KBM-7 (cell line): ENCODE data around the gene PLCG1.

Source experiments
- DNase-seq: peaks from one replicate; pipeline ENCODE4 v3.0.0-alpha.2; 2015
- in situ Hi-C: fragments of 300-500 bp; cut with MboI; formaldehyde crosslinking; loops from 2 replicates; pipeline ENCODE4 v1.14.3; 2020; ENCODE audit warnings: low sequenced_read_pairs, low pct_unique_long_range_greater_than_20kb, mixed read lengths

The PLCG1 gene

DNA sequence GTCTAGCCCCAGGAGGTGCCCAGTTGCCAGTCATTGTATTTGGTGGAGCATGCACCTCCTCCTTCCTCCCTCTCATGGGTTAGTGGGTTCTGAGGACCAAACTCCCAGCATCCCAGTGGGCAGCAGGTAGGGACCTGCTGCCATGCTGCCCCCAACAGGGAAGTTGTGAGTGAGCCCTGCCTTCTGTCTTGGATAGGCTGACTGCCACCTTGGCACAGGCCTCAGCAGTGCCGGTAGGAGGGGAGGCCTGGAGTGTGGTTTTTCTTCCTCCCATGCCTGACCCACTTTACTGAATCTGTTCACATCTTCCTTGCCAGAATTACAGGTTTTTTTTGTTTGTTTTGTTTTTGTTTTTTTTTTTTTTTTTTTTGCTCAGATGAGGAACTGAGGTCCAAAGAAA lies 24.5 kb downstream of the PLCG1 start:
- in situ Hi-C loops = no loop called here
- DNase-seq = no peak

DNA sequence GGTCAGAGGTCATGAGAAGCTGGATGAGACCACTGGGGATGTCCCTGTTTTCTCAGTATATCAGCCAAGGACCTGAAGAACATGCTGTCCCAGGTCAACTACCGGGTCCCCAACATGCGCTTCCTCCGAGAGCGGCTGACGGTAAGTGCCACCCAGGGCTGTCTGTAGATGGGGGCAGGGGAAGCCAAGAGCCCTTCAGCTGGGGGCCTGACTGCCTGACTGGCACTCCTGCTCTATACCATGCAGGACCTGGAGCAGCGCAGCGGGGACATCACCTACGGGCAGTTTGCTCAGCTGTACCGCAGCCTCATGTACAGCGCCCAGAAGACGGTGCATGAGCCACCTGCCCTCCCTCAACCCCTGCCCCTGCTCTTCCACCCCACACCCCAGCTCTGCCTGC lies 25.1 kb downstream of the PLCG1 start:
- in situ Hi-C loops = no loop called here
- no peak for DNase-seq

DNA sequence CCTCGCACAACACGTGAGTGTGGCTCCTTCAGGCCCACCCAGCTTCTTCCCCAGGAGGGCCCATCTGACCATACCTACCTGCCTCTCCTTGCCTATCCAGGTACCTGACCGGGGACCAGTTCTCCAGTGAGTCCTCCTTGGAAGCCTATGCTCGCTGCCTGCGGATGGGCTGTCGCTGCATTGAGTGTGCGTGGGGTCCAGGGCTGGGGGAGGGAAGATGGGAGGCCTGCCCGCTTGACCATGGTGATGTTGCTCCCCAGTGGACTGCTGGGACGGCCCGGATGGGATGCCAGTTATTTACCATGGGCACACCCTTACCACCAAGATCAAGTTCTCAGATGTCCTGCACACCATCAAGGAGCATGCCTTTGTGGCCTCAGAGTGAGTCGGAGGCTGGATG lies 26.5 kb downstream of the PLCG1 start:
- in situ Hi-C loops = no loop called here
- no peak for DNase-seq

DNA sequence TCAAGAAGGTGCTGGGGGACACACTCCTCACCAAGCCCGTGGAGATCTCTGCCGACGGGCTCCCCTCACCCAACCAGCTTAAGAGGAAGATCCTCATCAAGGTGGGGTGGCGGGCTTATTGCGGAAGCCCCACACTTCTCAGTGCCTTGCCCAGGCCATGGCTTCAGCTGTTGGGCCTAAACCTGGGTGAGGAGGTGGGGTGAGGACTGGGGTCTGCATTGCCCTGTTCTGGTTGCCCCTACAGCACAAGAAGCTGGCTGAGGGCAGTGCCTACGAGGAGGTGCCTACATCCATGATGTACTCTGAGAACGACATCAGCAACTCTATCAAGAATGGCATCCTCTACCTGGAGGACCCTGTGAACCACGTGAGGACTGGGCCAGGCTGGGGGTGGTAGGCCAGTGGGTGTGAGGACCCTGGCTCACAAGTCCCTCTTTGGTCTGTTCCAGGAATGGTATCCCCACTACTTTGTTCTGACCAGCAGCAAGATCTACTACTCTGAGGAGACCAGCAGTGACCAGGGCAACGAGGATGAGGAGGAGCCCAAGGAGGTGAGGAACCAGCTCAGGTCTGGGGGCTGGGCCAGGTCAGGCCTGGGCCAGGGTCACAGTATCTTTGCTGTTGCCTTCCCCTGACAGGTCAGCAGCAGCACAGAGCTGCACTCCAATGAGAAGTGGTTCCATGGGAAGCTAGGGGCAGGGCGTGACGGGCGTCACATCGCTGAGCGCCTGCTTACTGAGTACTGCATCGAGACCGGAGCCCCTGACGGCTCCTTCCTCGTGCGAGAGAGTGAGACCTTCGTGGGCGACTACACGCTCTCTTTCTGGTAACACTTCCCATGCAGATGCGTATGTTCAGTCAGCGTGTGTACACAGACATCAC lies 27.9 kb downstream of the PLCG1 start:
- DNase-seq = no peak
- in situ Hi-C loops = no loop called here

DNA sequence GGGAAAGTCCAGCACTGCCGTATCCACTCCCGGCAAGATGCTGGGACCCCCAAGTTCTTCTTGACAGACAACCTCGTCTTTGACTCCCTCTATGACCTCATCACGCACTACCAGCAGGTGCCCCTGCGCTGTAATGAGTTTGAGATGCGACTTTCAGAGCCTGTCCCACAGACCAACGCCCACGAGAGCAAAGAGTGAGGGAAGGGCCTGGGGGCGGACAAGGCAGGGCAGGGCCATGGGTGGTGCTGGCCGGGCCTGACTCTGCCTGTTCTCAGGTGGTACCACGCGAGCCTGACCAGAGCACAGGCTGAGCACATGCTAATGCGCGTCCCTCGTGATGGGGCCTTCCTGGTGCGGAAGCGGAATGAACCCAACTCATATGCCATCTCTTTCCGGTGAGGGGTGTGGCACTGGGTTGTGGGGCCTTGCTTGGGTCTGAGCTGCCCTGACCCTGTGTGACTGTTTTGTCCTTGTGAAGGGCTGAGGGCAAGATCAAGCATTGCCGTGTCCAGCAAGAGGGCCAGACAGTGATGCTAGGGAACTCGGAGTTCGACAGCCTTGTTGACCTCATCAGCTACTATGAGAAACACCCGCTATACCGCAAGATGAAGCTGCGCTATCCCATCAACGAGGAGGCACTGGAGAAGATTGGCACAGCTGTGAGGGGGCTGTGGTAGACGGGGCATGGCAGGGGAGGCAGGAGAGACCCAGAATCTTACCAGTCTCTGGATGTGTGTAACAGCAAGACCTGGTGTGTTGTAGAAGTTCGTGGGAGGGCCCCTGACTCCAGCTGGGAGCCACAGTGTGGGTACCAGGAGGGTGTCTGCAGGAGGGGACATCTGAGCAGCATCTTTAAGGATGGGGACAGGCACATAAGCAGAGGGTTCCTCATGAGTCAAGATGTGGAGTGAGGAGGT lies 29.1 kb downstream of the PLCG1 start:
- in situ Hi-C loops = no loop called here
- no peak for DNase-seq

DNA sequence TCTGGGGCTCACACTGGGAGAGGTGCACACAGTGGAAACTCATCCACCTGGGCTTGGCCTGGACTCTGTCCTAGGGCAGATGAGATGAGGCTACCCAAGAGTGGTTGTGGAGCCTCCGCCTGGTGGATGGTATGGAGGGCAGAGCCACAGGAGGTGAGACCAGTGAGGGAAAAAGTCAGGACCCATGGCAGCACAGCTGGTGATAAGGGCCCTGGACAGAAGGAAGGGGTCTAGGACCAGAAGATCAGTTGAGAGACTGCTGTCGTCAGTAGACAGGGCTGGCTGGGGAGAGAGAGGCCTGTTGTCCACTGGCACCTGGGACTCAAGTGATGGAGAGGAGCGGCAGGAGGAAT lies 29.8 kb downstream of the PLCG1 start:
- in situ Hi-C loops = no loop called here
- DNase-seq = no peak

DNA sequence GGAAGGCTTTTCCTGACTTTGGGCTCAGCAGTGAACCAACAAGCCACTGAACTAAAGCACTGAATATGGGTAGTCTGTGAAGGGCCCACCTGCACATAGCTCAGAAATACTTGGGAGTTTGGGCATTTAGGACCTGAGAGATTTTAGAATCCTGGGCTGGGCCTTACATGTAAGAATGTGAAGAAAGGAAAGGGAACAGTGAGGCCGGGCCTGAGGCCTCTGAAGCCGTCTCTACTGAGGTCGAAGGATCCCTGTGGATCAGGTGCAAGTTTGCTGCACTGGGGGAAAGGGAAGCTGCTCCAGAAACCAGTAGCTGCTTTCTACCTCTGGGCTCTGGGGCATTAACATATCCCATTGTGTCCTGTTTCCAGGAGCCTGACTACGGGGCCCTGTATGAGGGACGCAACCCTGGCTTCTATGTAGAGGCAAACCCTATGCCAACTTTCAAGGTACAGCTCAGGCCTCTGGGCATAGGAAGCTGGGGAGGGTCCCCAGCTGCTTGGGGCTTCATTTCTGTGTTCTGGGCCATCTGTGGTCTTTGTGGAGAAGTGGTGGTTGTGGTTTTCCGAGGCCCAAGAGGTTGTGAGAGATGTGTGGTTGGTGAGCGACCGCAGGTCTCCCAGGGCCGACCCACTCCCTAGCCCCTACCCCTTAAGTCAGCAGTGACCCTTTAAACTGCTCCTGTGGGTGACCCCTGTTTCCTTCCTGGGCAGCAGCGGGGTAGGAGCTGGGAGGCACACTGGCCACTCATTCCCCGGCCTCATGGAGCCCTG lies 30.3 kb downstream of the PLCG1 start:
- in situ Hi-C loops = no loop called here

DNA sequence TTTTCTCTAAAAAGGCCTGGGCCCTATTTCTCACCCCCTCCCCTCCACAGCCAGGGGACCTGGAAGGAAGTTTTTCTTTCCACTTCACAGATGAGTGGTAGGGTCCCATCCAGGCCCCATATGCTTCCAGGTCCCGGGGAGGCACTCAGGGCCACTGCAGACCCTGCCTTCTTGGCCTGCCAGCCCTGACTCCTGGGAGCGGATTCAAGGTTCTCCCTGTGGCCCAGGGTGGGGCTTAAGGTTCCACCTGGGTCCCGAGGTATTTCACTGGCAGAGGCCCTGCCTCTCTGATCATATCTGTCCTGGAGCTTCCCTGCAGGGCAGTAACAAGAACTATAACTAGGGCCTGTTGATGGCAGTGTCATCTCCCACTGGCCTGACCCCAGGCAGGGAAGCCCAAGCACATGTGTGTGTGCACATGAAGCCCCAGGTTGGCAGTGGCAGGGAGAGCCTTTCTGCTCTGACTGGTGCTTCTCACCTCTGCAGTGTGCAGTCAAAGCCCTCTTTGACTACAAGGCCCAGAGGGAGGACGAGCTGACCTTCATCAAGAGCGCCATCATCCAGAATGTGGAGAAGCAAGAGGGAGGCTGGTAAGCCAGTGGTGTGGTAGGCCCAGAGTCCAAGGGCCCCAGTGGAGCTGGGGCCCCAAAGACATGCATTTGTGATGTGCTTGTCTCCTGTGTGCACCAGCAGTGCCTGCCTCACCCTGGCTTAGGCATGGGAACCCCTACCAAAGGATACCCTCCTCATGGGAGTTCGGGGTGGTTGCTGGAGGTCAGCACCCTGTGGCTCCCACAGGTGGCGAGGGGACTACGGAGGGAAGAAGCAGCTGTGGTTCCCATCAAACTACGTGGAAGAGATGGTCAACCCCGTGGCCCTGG lies 31.2 kb downstream of the PLCG1 start:
- in situ Hi-C loops = no loop called here

More for the DNA sequence above, 30.3 kb downstream of the PLCG1 start:
- peak; percentile 72 for DNase-seq

DNA sequence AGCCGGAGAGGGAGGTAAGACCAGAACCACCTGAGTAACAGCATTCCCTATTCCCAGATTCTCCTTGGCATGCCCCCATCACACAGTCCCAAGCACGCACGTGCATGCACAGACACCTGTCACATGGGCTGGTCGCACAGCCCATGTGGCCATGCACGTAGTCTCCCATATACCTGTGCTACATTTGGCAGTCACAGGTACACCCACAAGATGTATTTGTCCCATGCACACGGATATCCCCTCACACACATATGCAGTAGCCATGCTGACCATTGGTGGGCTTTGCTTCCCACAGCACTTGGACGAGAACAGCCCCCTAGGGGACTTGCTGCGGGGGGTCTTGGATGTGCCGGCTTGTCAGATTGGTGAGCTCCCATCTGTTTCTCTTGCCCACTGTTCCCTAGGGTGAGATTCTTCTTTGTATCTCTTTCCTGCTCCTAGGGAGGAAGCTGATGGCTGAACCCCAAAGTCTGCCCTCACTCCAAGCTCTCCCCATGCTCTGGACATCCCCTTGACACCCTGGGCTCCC lies 31.9 kb downstream of the PLCG1 start:
- in situ Hi-C loops = no loop called here
- no peak for DNase-seq

More for the DNA sequence above, 31.2 kb downstream of the PLCG1 start:
- DNase-seq = no peak

DNA sequence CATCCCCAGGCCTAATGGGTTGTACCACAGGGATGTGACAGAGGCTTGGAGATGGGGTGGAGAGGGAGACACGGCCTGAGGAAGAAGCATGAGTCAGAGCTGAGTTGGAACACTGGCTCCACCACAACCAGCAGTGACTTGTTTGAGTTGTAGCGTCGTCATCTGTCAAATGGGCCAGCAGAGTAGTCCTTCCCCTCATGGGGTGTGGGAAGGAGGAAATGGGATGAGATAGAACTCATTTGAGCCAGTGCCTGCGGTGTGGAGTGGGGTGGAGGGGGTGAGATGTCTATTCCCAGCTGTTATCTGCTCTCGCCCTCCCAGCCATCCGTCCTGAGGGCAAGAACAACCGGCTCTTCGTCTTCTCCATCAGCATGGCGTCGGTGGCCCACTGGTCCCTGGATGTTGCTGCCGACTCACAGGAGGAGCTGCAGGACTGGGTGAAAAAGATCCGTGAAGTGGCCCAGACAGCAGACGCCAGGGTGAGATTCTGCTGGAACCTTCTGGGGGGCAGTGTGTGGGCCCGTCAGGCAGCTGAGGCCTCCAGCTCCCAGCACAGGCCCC lies 32.5 kb downstream of the PLCG1 start:
- DNase-seq = no peak
- in situ Hi-C loops = loop anchor here (10.0 kb wide), 1 partner anchor 175 kb away; the partner anchor contains the start of gene LPIN3

DNA sequence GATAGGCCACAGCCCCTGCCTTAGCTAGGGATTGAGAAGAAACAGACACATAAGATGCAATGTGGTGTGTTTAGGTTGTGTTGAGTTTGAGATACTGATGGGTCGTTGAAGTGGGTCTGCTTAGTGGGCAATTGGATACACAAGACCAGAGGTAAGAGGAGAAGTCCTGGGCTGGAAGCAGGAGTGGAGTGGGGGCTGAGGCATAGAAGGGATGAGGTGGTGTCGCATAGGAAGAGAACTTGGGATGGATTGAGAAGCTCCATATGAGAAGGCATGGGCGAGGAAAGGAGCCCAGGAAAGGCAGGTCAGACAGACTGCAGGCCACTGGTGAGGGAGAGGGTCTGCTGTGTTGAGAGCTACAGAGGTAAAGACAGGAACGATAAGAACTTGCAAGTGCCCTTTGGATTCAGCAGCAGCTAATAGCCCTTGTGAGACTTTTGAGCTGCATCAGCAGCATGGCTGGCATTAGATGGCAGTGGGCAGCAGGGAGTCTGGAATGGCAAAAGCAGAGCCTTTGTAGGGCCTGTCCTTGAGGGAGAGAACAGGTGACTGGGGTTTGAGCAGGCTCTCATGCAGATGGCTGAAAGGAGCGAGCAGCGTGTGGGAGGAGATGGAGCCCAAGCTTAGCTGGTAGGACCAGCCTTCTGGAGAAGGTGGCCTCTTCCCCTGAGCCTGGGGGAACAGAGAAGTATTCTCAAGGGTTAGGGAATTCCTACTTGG lies 33.2 kb downstream of the PLCG1 start:
- DNase-seq = no peak
- in situ Hi-C loops = loop anchor here (10.0 kb wide), 1 partner anchor 174 kb away; the partner anchor contains the start of gene LPIN3

DNA sequence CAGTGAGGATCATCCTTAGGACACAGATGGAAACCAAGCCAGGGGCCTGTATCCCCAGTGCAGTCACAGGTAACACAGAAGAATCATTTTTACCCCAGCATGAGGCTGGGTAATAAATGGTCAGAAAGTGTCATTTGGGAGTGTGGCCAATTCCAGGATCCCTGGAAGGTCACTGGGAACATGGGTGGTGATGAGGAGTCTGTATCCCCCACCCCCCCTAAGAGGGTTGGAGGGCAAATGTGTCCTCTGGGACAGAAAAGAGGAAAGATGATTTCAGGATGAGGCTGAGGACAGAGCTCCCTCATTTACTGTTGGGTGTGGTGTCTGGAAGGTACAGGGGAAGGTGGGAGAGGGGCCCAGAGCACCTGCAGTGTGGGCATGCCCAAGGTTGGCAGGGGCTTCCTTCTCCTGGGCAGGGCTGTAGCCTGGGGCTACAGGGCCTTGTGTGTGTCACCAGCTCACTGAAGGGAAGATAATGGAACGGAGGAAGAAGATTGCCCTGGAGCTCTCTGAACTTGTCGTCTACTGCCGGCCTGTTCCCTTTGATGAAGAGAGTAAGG lies 34.5 kb downstream of the PLCG1 start:
- in situ Hi-C loops = loop anchor here (10.0 kb wide), 1 partner anchor 173 kb away; the partner anchor contains the start of gene LPIN3
- DNase-seq = no peak

DNA sequence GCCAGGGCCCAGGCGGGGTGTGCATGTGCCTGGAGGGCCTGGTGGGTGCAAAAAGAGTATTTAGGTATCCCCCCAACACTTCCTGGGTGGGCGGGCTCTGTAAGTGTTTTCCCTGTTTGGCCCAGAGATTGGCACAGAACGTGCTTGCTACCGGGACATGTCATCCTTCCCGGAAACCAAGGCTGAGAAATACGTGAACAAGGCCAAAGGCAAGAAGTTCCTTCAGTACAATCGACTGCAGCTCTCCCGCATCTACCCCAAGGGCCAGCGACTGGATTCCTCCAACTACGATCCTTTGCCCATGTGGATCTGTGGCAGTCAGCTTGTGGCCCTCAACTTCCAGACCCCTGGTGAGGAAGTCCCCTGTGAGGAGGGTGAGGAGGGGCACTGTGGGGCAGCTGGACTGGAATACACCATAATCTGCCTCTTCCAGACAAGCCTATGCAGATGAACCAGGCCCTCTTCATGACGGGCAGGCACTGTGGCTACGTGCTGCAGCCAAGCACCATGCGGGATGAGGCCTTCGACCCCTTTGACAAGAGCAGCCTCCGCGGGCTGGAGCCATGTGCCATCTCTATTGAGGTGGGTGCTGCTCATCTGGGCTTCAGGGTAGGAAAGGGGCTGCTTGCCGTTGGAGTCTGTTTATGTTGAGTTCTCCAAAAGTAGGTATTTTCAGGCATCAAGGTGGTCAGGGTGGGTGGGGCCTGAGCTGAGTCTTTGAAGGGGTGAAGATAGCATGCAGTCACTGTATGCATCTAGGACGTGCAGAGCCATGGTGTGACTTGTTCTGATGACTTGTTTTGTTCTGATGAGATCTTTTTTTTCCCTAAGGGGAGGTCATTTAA lies 35.2 kb downstream of the PLCG1 start:
- in situ Hi-C loops = loop anchor here (10.0 kb wide), 1 partner anchor 172 kb away; the partner anchor contains the start of gene LPIN3
- no peak for DNase-seq

DNA sequence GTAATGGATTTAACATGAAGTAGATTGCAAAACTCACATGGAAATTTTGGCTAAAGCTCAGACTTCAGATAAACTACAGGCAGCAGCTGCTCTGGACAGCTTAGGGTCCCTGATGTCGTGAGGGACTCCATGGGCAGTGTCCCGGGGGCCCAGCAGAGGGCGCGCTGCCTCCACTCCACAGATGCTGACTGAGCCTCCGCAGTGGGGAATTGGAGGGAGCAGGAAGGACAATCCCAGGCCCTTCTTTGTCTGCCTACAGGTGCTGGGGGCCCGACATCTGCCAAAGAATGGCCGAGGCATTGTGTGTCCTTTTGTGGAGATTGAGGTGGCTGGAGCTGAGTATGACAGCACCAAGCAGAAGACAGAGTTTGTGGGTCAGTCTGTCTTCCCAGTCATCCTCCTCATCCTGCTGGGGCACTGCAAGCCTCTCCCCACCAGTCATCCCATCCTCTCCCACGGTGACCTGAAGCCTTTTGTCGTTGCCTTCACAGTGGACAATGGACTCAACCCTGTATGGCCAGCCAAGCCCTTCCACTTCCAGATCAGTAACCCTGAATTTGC lies 35.9 kb downstream of the PLCG1 start:
- DNase-seq = peak; percentile 81

DNA sequence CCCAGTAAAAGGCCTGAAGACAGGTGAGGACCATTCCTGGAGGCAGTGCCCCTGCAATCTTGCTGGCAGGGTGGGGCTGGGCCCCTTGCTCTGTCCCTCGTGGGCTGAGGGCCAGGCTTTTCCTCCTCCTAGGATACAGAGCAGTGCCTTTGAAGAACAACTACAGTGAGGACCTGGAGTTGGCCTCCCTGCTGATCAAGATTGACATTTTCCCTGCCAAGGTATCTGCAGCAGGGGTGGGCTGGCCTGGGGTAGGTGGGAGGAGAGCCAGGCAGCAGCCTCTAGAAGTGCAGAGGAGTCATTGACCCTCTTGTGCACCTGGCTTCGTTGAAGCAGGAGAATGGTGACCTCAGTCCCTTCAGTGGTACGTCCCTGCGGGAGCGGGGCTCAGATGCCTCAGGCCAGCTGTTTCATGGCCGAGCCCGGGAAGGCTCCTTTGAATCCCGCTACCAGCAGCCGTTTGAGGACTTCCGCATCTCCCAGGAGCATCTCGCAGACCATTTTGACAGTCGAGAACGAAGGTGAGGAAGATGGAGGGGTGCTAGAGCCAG lies 36.5 kb downstream of the PLCG1 start:
- DNase-seq = no peak

More for the DNA sequence above, 35.9 kb downstream of the PLCG1 start:
- in situ Hi-C loops = loop anchor here (10.0 kb wide), 1 partner anchor 172 kb away; the partner anchor contains the start of gene LPIN3

More for the DNA sequence above, 36.5 kb downstream of the PLCG1 start:
- in situ Hi-C loops = loop anchor here (10.0 kb wide), 1 partner anchor 171 kb away; the partner anchor contains the start of gene LPIN3
